Spinal cord (tissue), 10 donors: ENCODE results near the gene KHDC1L. TPM values are rescaled to one million over a fixed set of nuclear protein-coding genes. Genes with fewer than 3 reads are reported as not detected.
"Not testable (repeated sequence)": the region's sequence is repeated elsewhere in the genome, so short reads cannot be mapped to it uniquely, and the experiment has no call there.

ENCODE experiments used
- DNase-seq, 6 donors: peaks; one replicate each; pipeline versions ENCODE4 v3.0.0 to v3.0.0-alpha.2; 2013 to 2015; ENCODE audit warnings: low spot score in 6 of 6, low read depth in 4 of 6
- H3K27ac ChIP-seq: one replicate; pipeline ENCODE4 v1.5.1; 2013; ENCODE audit warnings: low read depth, low read length, control low read depth
- H3K27me3 ChIP-seq: one replicate; pipeline ENCODE4 v1.6.1; 2013; ENCODE audit warnings: low read length; ENCODE audit not compliant: control insufficient read depth, insufficient read depth
- H3K36me3 ChIP-seq: one replicate; pipeline ENCODE4 v1.6.1; 2013; ENCODE audit warnings: low read length; ENCODE audit not compliant: control insufficient read depth, insufficient read depth
- H3K4me1 ChIP-seq: one replicate; pipeline ENCODE4 v1.6.1; 2013; ENCODE audit warnings: low read length; ENCODE audit not compliant: control insufficient read depth, insufficient read depth
- H3K4me3 ChIP-seq: one replicate; pipeline ENCODE4 v1.5.1; 2013; ENCODE audit warnings: low read depth, low read length, control low read depth
- H3K9me3 ChIP-seq: one replicate; pipeline ENCODE4 v1.6.1; 2013; ENCODE audit warnings: low read length; ENCODE audit not compliant: control insufficient read depth, insufficient read depth
- WGBS: methylation state at CpG from one replicate; pipeline ENCODE4 v1.1.5; 2013; ENCODE audit warnings: missing lambda C conversion rate; ENCODE audit not compliant: insufficient coverage; 5-methylcytosine and 5-hydroxymethylcytosine counted together
- long read RNA-seq, 4 donors: transcript quantifications; one replicate each; lab custom pipeline, GENCODE V29; 2026
- polyA plus RNA-seq, 2 donors: library from polyadenylated mRNA; unstranded; fragments of 120-200 nt; gene quantifications; one replicate each; pipeline ENCODE4 v1.2.1, GENCODE V29; 2013; ENCODE audit not compliant: insufficient read length in 2 of 2
- total RNA-seq, 2 donors: library from RNA; depleted of rRNA in 1 of 2; stranded (reverse); fragments of 120-200 nt in 1 of 2; fragments of >200 nt in 1 of 2; gene quantifications; one replicate each; pipeline versions ENCODE4 v1.2.3 to v1.2.4, GENCODE V29; 2013 to 2014
- donor health status: healthy.

Gene KHDC1L
- under 1 TPM in 1 of 2 donors, not detected in 1; 0.83 TPM for total RNA-seq
- polyA plus RNA-seq: 1 to 10 TPM; 1.6 to 2.0 TPM
- long read RNA-seq, donor 1: 0 reads
- long read RNA-seq, donor 2: 0 reads
- long read RNA-seq, donor 3: 0 reads
- long read RNA-seq, donor 4: 0 reads

DNA sequence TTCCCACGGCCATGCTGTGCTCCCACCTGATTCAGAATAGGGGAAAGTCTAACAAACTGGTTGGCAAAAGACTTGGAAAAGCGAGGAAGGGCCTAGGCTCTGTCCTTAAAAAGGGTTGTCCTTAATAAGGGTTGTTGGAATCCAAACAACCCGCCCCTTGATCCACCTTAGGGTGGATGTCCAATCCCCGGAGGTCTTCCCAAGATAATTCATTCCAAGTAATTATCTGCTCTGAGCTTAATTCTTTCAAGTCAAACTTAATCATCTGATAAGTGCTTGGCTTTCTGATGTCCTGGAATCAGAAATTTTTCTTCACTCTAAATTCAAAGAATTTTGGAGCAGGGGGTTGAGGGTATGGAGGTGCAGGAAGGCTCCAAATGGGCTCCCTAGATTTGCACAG is at the start of gene KHDC1L:
Gene KHDC1L (minus strand): TSS at position 101 of the 400 bp plus-strand sequence. CDS start 88 bp downstream, at position 13.
- 88% methylated on average over 4 of the region's 4 CpGs for WGBS

DNA sequence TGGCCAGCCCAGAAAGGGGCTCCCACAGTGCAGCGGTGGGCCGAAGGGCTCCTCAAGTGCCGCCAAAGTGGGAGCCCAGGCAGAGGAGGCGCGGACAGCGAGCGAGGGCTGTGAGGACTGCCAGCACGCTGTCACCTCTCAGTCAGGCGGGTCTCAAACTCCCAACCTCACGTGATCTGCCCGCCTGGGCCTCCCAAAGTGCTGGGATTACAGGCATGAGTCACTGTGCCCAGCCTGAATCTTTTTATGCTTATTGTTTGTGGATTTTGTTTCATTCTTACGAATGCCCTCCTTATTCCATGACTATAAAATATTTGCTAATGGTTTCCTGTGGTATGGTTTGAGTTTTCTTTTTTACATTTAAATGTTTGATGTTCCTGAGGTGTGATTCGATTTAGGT is 44.0 kb upstream of the KHDC1L start:
- H3K36me3 ChIP-seq: peaks cover 37% of the 10 kb centered on the region
- not testable (repeated sequence) for H3K9me3 ChIP-seq, H3K27ac ChIP-seq, H3K27me3 ChIP-seq, H3K4me3 ChIP-seq, H3K4me1 ChIP-seq, DNase-seq
- 97% methylated on average over 9 of the region's 13 CpGs for WGBS

More for the DNA sequence above, at the start of gene KHDC1L:
- Histone ChIP-seq H3K27me3 (no peaks in the 10 kb centered on the region), H3K36me3 (peaks cover 7% of the 10 kb centered on the region), H3K4me3 (no peak within 1 kb of the TSS), H3K4me1 (no peaks in the 10 kb centered on the region), H3K9me3 (no peaks in the 10 kb centered on the region), H3K27ac (no peak within 1 kb of the TSS)
- DNase-seq: no peak

GRCh38 chr6:73268896-73269295 is 43.6 kb upstream of the KHDC1L start:
- H3K27ac ChIP-seq, DNase-seq, H3K4me1 ChIP-seq, H3K27me3 ChIP-seq, H3K4me3 ChIP-seq, H3K9me3 ChIP-seq: not testable (repeated sequence)
- WGBS: over 99% methylated on average over 9 of the region's 27 CpGs
- peaks cover 37% of the 10 kb centered on the region for H3K36me3 ChIP-seq

DNA sequence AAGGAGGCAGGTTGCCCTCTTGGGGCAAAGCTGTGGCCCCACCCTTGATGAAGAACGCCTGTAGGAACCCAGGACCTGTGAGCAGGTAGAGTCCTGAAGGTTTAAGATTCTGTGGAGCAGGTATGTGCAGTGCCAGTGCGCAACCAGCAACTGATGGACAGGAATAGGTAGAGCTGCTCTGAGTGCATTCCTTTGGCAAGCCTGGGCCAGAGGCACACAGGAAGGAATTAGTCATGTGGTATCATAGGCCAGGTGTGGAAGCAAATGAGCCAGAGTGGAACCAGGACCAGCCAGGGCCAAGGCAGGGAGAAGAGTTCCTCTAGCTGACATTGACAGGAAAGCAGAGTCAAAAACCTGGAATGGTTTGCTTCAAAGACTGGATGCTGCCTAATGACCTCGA is 39.1 kb upstream of the KHDC1L start:
- WGBS: 91% methylated on average over 3 of the region's 3 CpGs
- no peak for DNase-seq
- Histone ChIP-seq H3K27me3 (no peaks in the 10 kb centered on the region), H3K4me3 (no peak overlapping the region), H3K4me1 (peaks cover 14% of the 10 kb centered on the region), H3K36me3 (peaks cover 12% of the 10 kb centered on the region), H3K9me3 (no peaks in the 10 kb centered on the region), H3K27ac (no peak overlapping the region)

GRCh38 chr6:73263570-73263909 is 38.2 kb upstream of the KHDC1L start:
- WGBS: no CpG with 5 or more reads among the region's 7 CpGs
- no peaks in the 10 kb centered on the region for H3K27me3 ChIP-seq
- H3K4me1 ChIP-seq: peaks cover 14% of the 10 kb centered on the region
- no peaks in the 10 kb centered on the region for H3K9me3 ChIP-seq
- peak overlapping the region; percentile 86 for H3K4me3 ChIP-seq
- peak overlapping the region; percentile 57 for H3K27ac ChIP-seq
- DNase-seq: peak in 1 of 6 donors; percentile 45
- H3K36me3 ChIP-seq: peaks cover 4% of the 10 kb centered on the region

DNA sequence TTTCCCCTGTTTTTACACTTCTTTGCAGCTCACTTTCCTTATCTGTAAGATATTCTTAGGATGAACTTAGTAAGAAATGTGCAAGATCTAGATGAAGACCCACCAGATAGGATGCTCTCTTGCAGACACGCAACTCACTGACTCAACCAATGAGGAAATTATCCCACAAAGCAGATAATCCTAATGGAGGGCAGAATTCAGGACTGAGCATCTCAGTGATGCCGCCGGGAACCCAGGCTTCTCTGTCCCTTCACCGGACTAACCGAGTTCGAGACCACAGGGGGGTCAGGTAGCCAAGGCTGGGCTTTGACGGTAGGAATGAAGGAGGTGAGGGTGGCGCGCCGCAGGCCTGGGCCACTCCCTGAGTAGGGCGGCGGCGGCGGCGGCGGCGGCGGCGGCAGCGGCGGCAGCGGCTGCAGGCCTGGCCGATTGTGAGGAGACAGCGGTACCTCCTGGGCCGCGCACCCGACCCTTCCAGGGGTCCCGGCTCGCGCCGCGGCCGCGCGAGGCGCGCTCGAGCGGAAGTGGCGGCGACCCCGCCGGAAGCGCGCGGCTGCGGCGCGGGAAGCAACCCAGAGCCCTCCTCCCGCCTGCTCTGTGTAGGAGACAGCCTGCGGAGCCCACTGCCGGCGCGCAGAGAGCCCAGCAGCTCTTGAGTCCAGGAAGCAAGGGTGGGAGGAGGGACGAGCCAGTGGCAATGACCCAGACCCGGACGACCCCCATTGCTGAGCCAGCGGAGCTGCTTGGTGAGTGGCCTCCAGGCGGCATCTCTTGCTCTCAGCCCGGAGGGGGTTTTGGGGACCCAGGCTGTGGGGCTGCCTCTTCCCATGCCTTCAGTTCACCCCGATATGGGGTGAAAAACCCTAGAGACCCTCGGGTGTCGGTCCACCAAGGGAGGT is 37.6 kb upstream of the KHDC1L start, which contains the start of gene KHDC1:
Gene KHDC1 (minus strand): TSS at position 526 of the 899 bp plus-strand sequence. CDS start 20,679 bp downstream, outside the sequence.
- under 1% methylated on average over 59 of the region's 63 CpGs for WGBS
- H3K27ac ChIP-seq: peak within 1 kb of the TSS; percentile 57
- H3K9me3 ChIP-seq: no peaks in the 10 kb centered on the region
- H3K27me3 ChIP-seq: no peaks in the 10 kb centered on the region
- H3K36me3 ChIP-seq: no peaks in the 10 kb centered on the region
- DNase-seq: peak; percentile 46 to 93 (median 63)
- H3K4me1 ChIP-seq: peaks cover 14% of the 10 kb centered on the region
- H3K4me3 ChIP-seq: peak within 1 kb of the TSS; percentile 86

- H3K4me3 ChIP-seq: no peak overlapping the region
- WGBS: 80% methylated on average over 1 of the region's 1 CpG
- peaks cover 6% of the 10 kb centered on the region for H3K4me1 ChIP-seq
- no peak overlapping the region for H3K27ac ChIP-seq
- no peaks in the 10 kb centered on the region for H3K36me3 ChIP-seq
- DNase-seq: no peak
- H3K9me3 ChIP-seq: no peaks in the 10 kb centered on the region
- H3K27me3 ChIP-seq: no peaks in the 10 kb centered on the region
Measured at GRCh38 chr6:73258721-73259120, 33.4 kb upstream of the KHDC1L start.

DNA sequence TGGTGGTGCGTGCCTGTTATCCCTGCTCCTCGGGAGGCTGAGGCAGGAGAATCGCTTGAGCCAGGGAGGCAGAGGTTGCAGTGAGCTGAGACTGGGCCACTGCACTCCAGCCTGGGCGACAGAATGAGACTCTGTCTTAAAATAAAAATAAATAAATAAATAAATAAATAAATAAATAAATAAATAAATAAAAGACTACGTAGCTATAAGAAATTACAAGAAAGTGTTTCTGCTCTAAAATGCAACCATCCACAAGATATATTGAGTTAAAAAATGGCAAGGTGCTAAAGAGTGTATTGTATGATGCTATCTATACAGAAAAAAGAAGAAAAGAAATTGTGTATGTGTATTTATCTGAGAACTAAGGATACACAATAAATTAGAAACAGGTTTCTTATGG is 29.0 kb upstream of the KHDC1L start:
- H3K9me3 ChIP-seq, H3K27me3 ChIP-seq, DNase-seq, H3K4me1 ChIP-seq, H3K36me3 ChIP-seq, H3K4me3 ChIP-seq, H3K27ac ChIP-seq: not testable (repeated sequence)
- no CpG with 5 or more reads among the region's 5 CpGs for WGBS

- no peaks in the 10 kb centered on the region for H3K27me3 ChIP-seq
- H3K4me3 ChIP-seq: no peak overlapping the region
- no peaks in the 10 kb centered on the region for H3K4me1 ChIP-seq
- DNase-seq: no peak
- no peaks in the 10 kb centered on the region for H3K36me3 ChIP-seq
- no peak overlapping the region for H3K27ac ChIP-seq
- no CpG with 5 or more reads among the region's 2 CpGs for WGBS
- H3K9me3 ChIP-seq: no peaks in the 10 kb centered on the region
Measured at GRCh38 chr6:73252703-73253102, 27.4 kb upstream of the KHDC1L start.

GRCh38 chr6:73250016-73250415 is 24.7 kb upstream of the KHDC1L start:
- Histone ChIP-seq H3K4me3 (no peak overlapping the region), H3K9me3 (no peaks in the 10 kb centered on the region), H3K4me1 (no peaks in the 10 kb centered on the region), H3K27ac (no peak overlapping the region), H3K36me3 (no peaks in the 10 kb centered on the region), H3K27me3 (no peaks in the 10 kb centered on the region)
- DNase-seq: peak in 1 of 6 donors; percentile 26
